ENCODE measurements around the gene KAT5.

KAT5 gene

DNA sequence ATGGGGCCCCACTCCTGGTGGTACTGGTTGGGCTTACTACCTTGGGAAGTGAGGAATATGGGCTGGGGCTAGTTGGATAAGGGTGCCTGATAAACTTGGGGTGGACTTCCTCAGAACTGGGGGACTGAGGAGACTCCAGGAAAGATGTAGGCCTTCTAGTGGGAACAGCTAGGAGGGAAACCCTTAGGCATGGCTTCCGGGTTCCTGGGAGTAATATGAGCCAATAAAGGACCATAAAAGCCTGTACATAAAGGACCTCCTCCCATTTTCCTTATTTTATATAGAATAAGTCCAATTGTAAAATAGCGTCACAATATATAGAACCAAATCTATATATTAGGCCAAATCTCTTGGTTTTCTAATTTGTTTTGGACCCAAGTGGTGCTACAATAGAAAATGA lies 27.0 kb downstream of the KAT5 start:
- no peak for TF ChIP-seq SPI1 (IDR thresholded peaks at IDR 0.05; ENCODE audit: borderline replicate concordance, low read depth)
- no peak for TF ChIP-seq CTCF (IDR thresholded peaks at IDR 0.05; ENCODE audit: insufficient read depth, low read length)
- no peak for TF ChIP-seq POLR2AphosphoS5 (IDR thresholded peaks at IDR 0.05; ENCODE audit: low read depth)
- TF ChIP-seq, protein P1, sequence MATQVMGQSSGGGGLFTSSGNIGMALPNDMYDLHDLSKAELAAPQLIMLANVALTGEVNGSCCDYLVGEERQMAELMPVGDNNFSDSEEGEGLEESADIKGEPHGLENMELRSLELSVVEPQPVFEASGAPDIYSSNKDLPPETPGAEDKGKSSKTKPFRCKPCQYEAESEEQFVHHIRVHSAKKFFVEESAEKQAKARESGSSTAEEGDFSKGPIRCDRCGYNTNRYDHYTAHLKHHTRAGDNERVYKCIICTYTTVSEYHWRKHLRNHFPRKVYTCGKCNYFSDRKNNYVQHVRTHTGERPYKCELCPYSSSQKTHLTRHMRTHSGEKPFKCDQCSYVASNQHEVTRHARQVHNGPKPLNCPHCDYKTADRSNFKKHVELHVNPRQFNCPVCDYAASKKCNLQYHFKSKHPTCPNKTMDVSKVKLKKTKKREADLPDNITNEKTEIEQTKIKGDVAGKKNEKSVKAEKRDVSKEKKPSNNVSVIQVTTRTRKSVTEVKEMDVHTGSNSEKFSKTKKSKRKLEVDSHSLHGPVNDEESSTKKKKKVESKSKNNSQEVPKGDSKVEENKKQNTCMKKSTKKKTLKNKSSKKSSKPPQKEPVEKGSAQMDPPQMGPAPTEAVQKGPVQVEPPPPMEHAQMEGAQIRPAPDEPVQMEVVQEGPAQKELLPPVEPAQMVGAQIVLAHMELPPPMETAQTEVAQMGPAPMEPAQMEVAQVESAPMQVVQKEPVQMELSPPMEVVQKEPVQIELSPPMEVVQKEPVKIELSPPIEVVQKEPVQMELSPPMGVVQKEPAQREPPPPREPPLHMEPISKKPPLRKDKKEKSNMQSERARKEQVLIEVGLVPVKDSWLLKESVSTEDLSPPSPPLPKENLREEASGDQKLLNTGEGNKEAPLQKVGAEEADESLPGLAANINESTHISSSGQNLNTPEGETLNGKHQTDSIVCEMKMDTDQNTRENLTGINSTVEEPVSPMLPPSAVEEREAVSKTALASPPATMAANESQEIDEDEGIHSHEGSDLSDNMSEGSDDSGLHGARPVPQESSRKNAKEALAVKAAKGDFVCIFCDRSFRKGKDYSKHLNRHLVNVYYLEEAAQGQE (IDR thresholded peaks at IDR 0.05; ENCODE audit: insufficient replicate concordance, low read depth), result no peak
- no peak for TF ChIP-seq GABPA (IDR thresholded peaks at IDR 0.05; ENCODE audit: low read depth)

GRCh38 chr11:65741185-65741584 lies 29.1 kb downstream of the KAT5 start:
- Histone ChIP-seq H3K27ac (replicated peaks) (no peak overlapping the region), H3K4me3 (replicated peaks; ENCODE audit: insufficient read depth, low read length) (no peak overlapping the region), H3K27me3 (ENCODE audit: insufficient read depth, poor library complexity, severe bottlenecking) (no peaks in the 10 kb centered on the region)
- DNase-seq (ENCODE audit: low read depth in 1 of 2, low spot score in 1 of 2), result no peak
- TF ChIP-seq, protein P1 (IDR thresholded peaks at IDR 0.05; ENCODE audit: insufficient replicate concordance, low read depth), result no peak
- TF ChIP-seq POLR2AphosphoS5 (IDR thresholded peaks at IDR 0.05; ENCODE audit: low read depth) (no peak), SPI1 (IDR thresholded peaks at IDR 0.05; ENCODE audit: borderline replicate concordance, low read depth) (no peak), CTCF (IDR thresholded peaks at IDR 0.05; ENCODE audit: insufficient read depth, low read length) (no peak), GABPA (IDR thresholded peaks at IDR 0.05; ENCODE audit: low read depth) (no peak)

More for the DNA sequence above, 27.0 kb downstream of the KAT5 start:
- DNase-seq (ENCODE audit: low read depth in 1 of 2, low spot score in 1 of 2), result no peak
- no peak overlapping the region for H3K27ac ChIP-seq (replicated peaks)
- H3K4me3 ChIP-seq (replicated peaks; ENCODE audit: insufficient read depth, low read length), result no peak overlapping the region
- H3K27me3 ChIP-seq (ENCODE audit: insufficient read depth, poor library complexity, severe bottlenecking), result no peaks in the 10 kb centered on the region

DNA sequence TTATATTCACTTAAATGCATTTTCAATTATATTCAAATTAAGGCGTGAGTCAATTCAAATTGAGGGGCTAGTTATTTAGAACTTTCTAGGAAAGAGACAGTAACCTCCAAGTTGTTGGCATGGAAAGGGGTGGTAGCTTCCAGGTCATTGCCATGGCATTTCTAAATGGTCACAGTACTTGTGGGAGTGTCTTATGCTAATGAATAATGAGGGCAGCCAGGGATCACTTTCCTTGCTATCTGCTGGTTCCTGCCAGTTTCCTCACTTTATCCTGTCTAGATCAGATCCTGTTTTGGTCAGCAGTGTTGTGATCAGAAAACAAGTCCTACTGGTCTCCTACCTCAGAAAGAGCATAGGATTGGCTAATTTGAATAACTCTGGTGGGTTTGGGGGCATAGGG lies 30.3 kb downstream of the KAT5 start:
- Histone ChIP-seq H3K27me3 (ENCODE audit: insufficient read depth, poor library complexity, severe bottlenecking) (no peaks in the 10 kb centered on the region), H3K27ac (replicated peaks) (no peak overlapping the region), H3K4me3 (replicated peaks; ENCODE audit: insufficient read depth, low read length) (no peak overlapping the region)
- DNase-seq (ENCODE audit: low read depth in 1 of 2, low spot score in 1 of 2), result no peak
- TF ChIP-seq POLR2AphosphoS5 (IDR thresholded peaks at IDR 0.05; ENCODE audit: low read depth) (no peak), SPI1 (IDR thresholded peaks at IDR 0.05; ENCODE audit: borderline replicate concordance, low read depth) (no peak), GABPA (IDR thresholded peaks at IDR 0.05; ENCODE audit: low read depth) (no peak), CTCF (IDR thresholded peaks at IDR 0.05; ENCODE audit: insufficient read depth, low read length) (no peak)
- TF ChIP-seq, protein P1 (IDR thresholded peaks at IDR 0.05; ENCODE audit: insufficient replicate concordance, low read depth), result no peak

All from HL-60 (cell line).